Endothelial cell of umbilical vein (primary cell): ENCODE measurements around the gene DENND6A. TPM values are rescaled to one million over a fixed set of nuclear protein-coding genes. Genes with fewer than 3 reads are reported as not detected.

ENCODE experiments used
- BruUV-seq: library from RNA; stranded (reverse); fragments of 400-500 nt; replicated peaks from 2 replicates; lab custom pipeline; 2021; lab: Mats Ljungman, UMichigan
- CTCF ChIA-PET: fragments of 300-600, 350-600 bp; sonication (Branson Sonifier 250); formaldehyde crosslinking; loops from one replicate; lab custom pipeline; 2021; ENCODE audit warnings: antibody characterized with exemption, inconsistent platforms; lab: Charles Lee
- POLR2A ChIA-PET: fragments of 300-600, 350-600 bp; sonication (Branson Sonifier 250); formaldehyde crosslinking; loops from one replicate; lab custom pipeline; 2021; ENCODE audit warnings: antibody characterized with exemption, inconsistent platforms; lab: Charles Lee
- DNase-seq: peaks from one replicate; pipeline ENCODE4 v3.0.0-alpha.2; 2011; ENCODE audit warnings: low read depth, low spot score
- FAIRE-seq: peaks from 2 replicates; lab custom pipeline; 2011; peaks lifted over from hg19 to GRCh38; lab: Jason Lieb, UNC
- H2AFZ ChIP-seq: 2 replicates; pipeline ENCODE4 v1.6.0; 2012; ENCODE audit warnings: low read depth, low read length, control low read depth, inconsistent platforms
- H3K27ac ChIP-seq: 2 replicates; pipeline ENCODE4 v1.5.1; 2011; ENCODE audit warnings: low read depth, mild to moderate bottlenecking, control low read depth, low read length, moderate library complexity; ENCODE audit not compliant: insufficient read depth
- H3K27me3 ChIP-seq, 2 experiments: 2 replicates each; pipeline versions ENCODE4 v1.6.0 to v1.6.1; 2011; ENCODE audit warnings: low read length in 2 of 2, mixed read lengths in 1 of 2; ENCODE audit not compliant: control insufficient read depth in 2 of 2, insufficient read depth in 2 of 2
- H3K36me3 ChIP-seq, 2 experiments: 2 replicates in 1 of 2; 3 replicates in 1 of 2; pipeline ENCODE4 v1.5.1; 2011; ENCODE audit warnings: low read length in 2 of 2, mild to moderate bottlenecking in 1 of 2, moderate library complexity in 1 of 2; ENCODE audit not compliant: control insufficient read depth in 2 of 2, insufficient read depth in 2 of 2; ENCODE audit errors: extremely low read depth in 1 of 2
- H3K4me1 ChIP-seq: 3 replicates; pipeline ENCODE4 v1.5.1; 2011; ENCODE audit warnings: mild to moderate bottlenecking, low read length; ENCODE audit not compliant: control insufficient read depth, insufficient read depth; ENCODE audit errors: extremely low read depth
- H3K4me2 ChIP-seq: 2 replicates; pipeline ENCODE4 v1.6.1; 2011; ENCODE audit warnings: low read length, control low read depth, mixed read lengths; ENCODE audit not compliant: insufficient read depth
- H3K4me3 ChIP-seq, 3 experiments: fragments of 200-600 bp in 1 of 3; sonication (generic), shearing (Covaris generic) in 1 of 3; replicated peaks in 1 of 3; 2 replicates each; pipeline ENCODE4 v1.5.1; 2011 to 2016; ENCODE audit warnings: control low read depth in 3 of 3, low read length in 3 of 3, mild to moderate bottlenecking in 2 of 3, inconsistent platforms in 1 of 3, low read depth in 1 of 3, moderate library complexity in 1 of 3; ENCODE audit not compliant: insufficient read depth in 1 of 3
- H3K79me2 ChIP-seq: 2 replicates; pipeline ENCODE4 v1.6.0; 2012; ENCODE audit warnings: low read length, inconsistent platforms; ENCODE audit not compliant: control insufficient read depth, insufficient read depth
- H3K9ac ChIP-seq: replicated peaks from 2 replicates; pipeline ENCODE3; 2011; ENCODE audit warnings: low read length, control low read depth; ENCODE audit not compliant: insufficient read depth; ENCODE audit errors: extremely low read depth
- H3K9me1 ChIP-seq: replicated peaks from 3 replicates; pipeline ENCODE4 v1.6.0; 2011; ENCODE audit warnings: mild to moderate bottlenecking, low read length; ENCODE audit not compliant: control insufficient read depth, insufficient read depth; ENCODE audit errors: extremely low read depth
- H3K9me3 ChIP-seq: replicated peaks from 2 replicates; pipeline ENCODE4 v1.5.1; 2012; ENCODE audit warnings: low read length, inconsistent platforms; ENCODE audit not compliant: control insufficient read depth, insufficient read depth
- H4K20me1 ChIP-seq: replicated peaks from 2 replicates; pipeline ENCODE3; 2011; ENCODE audit warnings: mild to moderate bottlenecking, low read length; ENCODE audit not compliant: control insufficient read depth, insufficient read depth; ENCODE audit errors: extremely low read depth
- CTCF ChIP-seq, 2 donors: IDR thresholded peaks; 1 replicate in 1 of 2; 2 replicates in 1 of 2; pipeline ENCODE4 v1.5.1; 2011; ENCODE audit warnings: low read length in 2 of 2, mild to moderate bottlenecking in 2 of 2, moderate library complexity in 2 of 2, control low read depth in 1 of 2, inconsistent platforms in 1 of 2, low read depth in 1 of 2; ENCODE audit not compliant: insufficient read depth in 1 of 2; ENCODE audit errors: extremely low read depth in 1 of 2
- EZH2 ChIP-seq: IDR thresholded peaks from 2 replicates; pipeline ENCODE4 v1.6.1; 2012; ENCODE audit warnings: borderline replicate concordance, low read depth, mild to moderate bottlenecking, moderate library complexity, low read length, inconsistent platforms; ENCODE audit not compliant: severe bottlenecking
- FOS ChIP-seq: IDR thresholded peaks from 2 replicates; pipeline ENCODE4 v1.6.1; 2011; ENCODE audit warnings: mild to moderate bottlenecking, low read length, moderate library complexity, borderline replicate concordance; ENCODE audit not compliant: insufficient read depth
- GATA2 ChIP-seq: IDR thresholded peaks from 2 replicates; pipeline ENCODE4 v1.7.0; 2011; ENCODE audit warnings: low read depth, mild to moderate bottlenecking, moderate library complexity, mixed read lengths, low read length; ENCODE audit not compliant: insufficient read length, insufficient read depth
- JUN ChIP-seq: IDR thresholded peaks from 2 replicates; pipeline ENCODE4 v1.6.1; 2011; ENCODE audit warnings: borderline replicate concordance, low read depth; ENCODE audit not compliant: insufficient read length, insufficient read depth
- MAX ChIP-seq: IDR thresholded peaks from 2 replicates; pipeline ENCODE4 v1.6.1; 2011; ENCODE audit not compliant: insufficient read depth, insufficient read length
- MYC ChIP-seq: IDR thresholded peaks from one replicate; pipeline ENCODE4 v1.6.1; 2011; ENCODE audit warnings: mild to moderate bottlenecking, low read depth, low read length
- POLR2AphosphoS5 ChIP-seq: IDR thresholded peaks from 2 replicates; pipeline ENCODE4 v1.6.1; 2012; ENCODE audit warnings: low read depth, mild to moderate bottlenecking, control low read depth, low read length, moderate library complexity; ENCODE audit not compliant: insufficient read depth
- dilution Hi-C: fragments of 300-500 bp; cut with MboI; formaldehyde crosslinking; loops from one replicate; pipeline ENCODE4 v1.15.0; 2019; ENCODE audit warnings: low sequenced_read_pairs; ENCODE audit not compliant: extremely low pct_ligation_motif_present
- intact Hi-C: fragments of 100-400 bp; cut with micrococcal nuclease; formaldehyde crosslinking; loops from one replicate; pipeline ENCODE4 v1.10.0; 2022
- polyA plus RNA-seq, 4 experiments: library from polyadenylated mRNA; depleted of rRNA in 3 of 4; stranded (reverse) in 3 of 4; unstranded in 1 of 4; fragments of >200 nt; gene quantifications; 2 replicates each; pipeline versions ENCODE4 v1.2.1 to v1.2.3, GENCODE V29; 2011 to 2012; ENCODE audit warnings: missing spikeins in 1 of 4
- total RNA-seq: library from RNA; stranded (reverse); gene quantifications from 2 replicates; pipeline ENCODE4 v1.2.3, GENCODE V29; 2021

DENND6A gene
- total and polyA plus RNA-seq, 2 donors (not counting 3 experiments of a cell fraction or from before 2014, with no cell fraction given) = 12.7 to 25.0 TPM

GRCh38 chr3:57587905-57588304, 105.0 kb downstream of the DENND6A start:
- no peaks in the 10 kb centered on the region for H3K9me3 ChIP-seq
- H3K4me1 ChIP-seq = peaks cover 3% of the 10 kb centered on the region
- TF ChIP-seq EZH2 = no peak
- no peak for TF ChIP-seq MAX
- no peak for TF ChIP-seq MYC
- no peak for TF ChIP-seq CTCF (IDR thresholded peaks at IDR 0.05; ENCODE audit: extremely low read depth in 1 of 2, insufficient read depth in 1 of 2, low read depth in 1 of 2, low read length in 2 of 2)
- TF ChIP-seq POLR2AphosphoS5 = no peak
- TF ChIP-seq JUN = no peak
- no peak for TF ChIP-seq GATA2
- TF ChIP-seq FOS = no peak
- ChIA-PET POLR2A (no interaction called here), CTCF (no interaction called here)
- no peak overlapping the region for H3K27ac ChIP-seq
- no TSS peak for BruUV-seq
- intact Hi-C loops = no loop called here
- no peak overlapping the region for H3K4me2 ChIP-seq
- DNase-seq = no peak
- H3K36me3 ChIP-seq = peaks cover 1 to 3% of the 10 kb centered on the region in 2 experiments
- FAIRE-seq = no peak
- no peak overlapping the region for H3K4me3 ChIP-seq
- dilution Hi-C loops = no loop called here
- no peak overlapping the region for H3K9ac ChIP-seq
- H3K9me1 ChIP-seq = no peaks in the 10 kb centered on the region
- H4K20me1 ChIP-seq = peaks cover 19% of the 10 kb centered on the region
- H2AFZ ChIP-seq = no peak overlapping the region
- H3K79me2 ChIP-seq = peaks cover 100% of the 10 kb centered on the region
- H3K27me3 ChIP-seq = no peaks in the 10 kb centered on the region
